CD14-positive monocyte (primary cell): Measurements from ENCODE around the gene KIDINS220. TPM values are rescaled to one million over a fixed set of nuclear protein-coding genes. Genes with fewer than 3 reads are reported as not detected.

Experiments used
- DNase-seq, 3 donors: peaks; one replicate each; pipeline ENCODE4 v3.0.0-alpha.2; 2011 to 2022
- H2AFZ ChIP-seq: 2 replicates; pipeline ENCODE4 v1.6.0; 2012; ENCODE audit warnings: mild to moderate bottlenecking, low read depth, low read length, inconsistent platforms; ENCODE audit not compliant: insufficient read depth, poor library complexity, severe bottlenecking
- H3K27ac ChIP-seq, 2 donors: 1 replicate in 1 of 2; 2 replicates in 1 of 2; pipeline ENCODE4 v1.5.1; 2012 to 2013; ENCODE audit warnings: low read length in 2 of 2, control low read depth in 1 of 2, inconsistent platforms in 1 of 2, low read depth in 1 of 2, mild to moderate bottlenecking in 1 of 2
- H3K27me3 ChIP-seq, 2 donors: one replicate each; pipeline versions ENCODE4 v1.6.0 to v1.6.1; 2011 to 2013; ENCODE audit warnings: low read length in 2 of 2; ENCODE audit not compliant: control insufficient read depth in 2 of 2, insufficient read depth in 2 of 2
- H3K36me3 ChIP-seq, 2 donors: replicated peaks in 1 of 2; 1 replicate in 1 of 2; 2 replicates in 1 of 2; pipeline versions ENCODE4 v1.5.1 to v1.6.1; 2012 to 2013; ENCODE audit warnings: low read length in 2 of 2, control low read depth in 1 of 2, inconsistent platforms in 1 of 2, mild to moderate bottlenecking in 1 of 2; ENCODE audit not compliant: insufficient read depth in 2 of 2, control insufficient read depth in 1 of 2
- H3K4me1 ChIP-seq, 2 donors: 1 replicate in 1 of 2; 2 replicates in 1 of 2; pipeline versions ENCODE4 v1.5.1 to v1.6.1; 2012 to 2013; ENCODE audit warnings: low read length in 2 of 2, control low read depth in 1 of 2, inconsistent platforms in 1 of 2, mild to moderate bottlenecking in 1 of 2, moderate library complexity in 1 of 2; ENCODE audit not compliant: insufficient read depth in 2 of 2, control insufficient read depth in 1 of 2
- H3K4me2 ChIP-seq: replicated peaks from 2 replicates; pipeline ENCODE3; 2012; ENCODE audit warnings: low read length, moderate library complexity, mild to moderate bottlenecking; ENCODE audit not compliant: poor library complexity, severe bottlenecking; ENCODE audit errors: extremely low read depth
- H3K4me3 ChIP-seq, 3 experiments: fragments of 200-600 bp in 1 of 3; sonication (generic) in 1 of 3; replicated peaks in 1 of 3; 1 replicate in 2 of 3; 2 replicates in 1 of 3; pipeline ENCODE4 v1.5.1; 2011 to 2013; ENCODE audit warnings: low read length in 3 of 3, mild to moderate bottlenecking in 3 of 3, control low read depth in 2 of 3, low read depth in 2 of 3, inconsistent platforms in 1 of 3, moderate library complexity in 1 of 3
- H3K79me2 ChIP-seq: 2 replicates; pipeline ENCODE4 v1.6.0; 2012; ENCODE audit warnings: mild to moderate bottlenecking, control low read depth, inconsistent platforms, low read length, moderate library complexity; ENCODE audit not compliant: insufficient read depth
- H3K9ac ChIP-seq: 2 replicates; pipeline ENCODE4 v1.6.0; 2017; ENCODE audit warnings: low read length, mild to moderate bottlenecking; ENCODE audit not compliant: insufficient read depth, poor library complexity, severe bottlenecking
- H3K9me3 ChIP-seq, 2 donors: replicated peaks in 1 of 2; 1 replicate in 1 of 2; 2 replicates in 1 of 2; pipeline versions ENCODE4 v1.5.1 to v1.6.1; 2012 to 2013; ENCODE audit warnings: low read length in 2 of 2, control low read depth in 1 of 2; ENCODE audit not compliant: control insufficient read depth in 1 of 2, insufficient read depth in 1 of 2
- H4K20me1 ChIP-seq: 2 replicates; pipeline ENCODE4 v1.6.0; 2012; ENCODE audit warnings: mild to moderate bottlenecking, low read length, control low read depth, moderate library complexity; ENCODE audit not compliant: insufficient read depth
- H3K27ac Mint-ChIP-seq, 7 donors: one replicate each; pipeline ENCODE4 v1.8.0; 2020; ENCODE audit warnings: mild to moderate bottlenecking in 7 of 7, mixed read lengths in 7 of 7, moderate library complexity in 6 of 7, inconsistent platforms in 2 of 7
- H3K27me3 Mint-ChIP-seq, 3 donors: one replicate each; pipeline ENCODE4 v1.8.0; 2021 to 2022; ENCODE audit warnings: low read depth in 3 of 3, mild to moderate bottlenecking in 3 of 3, mixed read lengths in 3 of 3, moderate library complexity in 3 of 3, inconsistent platforms in 1 of 3
- H3K36me3 Mint-ChIP-seq, 2 donors: one replicate each; pipeline ENCODE4 v1.8.0; 2020; ENCODE audit warnings: mixed read lengths in 2 of 2, inconsistent platforms in 1 of 2, mild to moderate bottlenecking in 1 of 2
- H3K4me1 Mint-ChIP-seq: one replicate; pipeline ENCODE4 v1.8.0; 2020; ENCODE audit warnings: mild to moderate bottlenecking, mixed read lengths
- H3K4me3 Mint-ChIP-seq, 2 donors: one replicate each; pipeline ENCODE4 v1.8.0; 2020; ENCODE audit warnings: mild to moderate bottlenecking in 2 of 2, mixed read lengths in 2 of 2, moderate library complexity in 1 of 2
- H3K9me3 Mint-ChIP-seq, 7 donors: one replicate each; pipeline ENCODE4 v1.8.0; 2020 to 2022; ENCODE audit warnings: mixed read lengths in 7 of 7, mild to moderate bottlenecking in 6 of 7, moderate library complexity in 6 of 7, inconsistent platforms in 2 of 7
- WGBS: methylation state at CpG from one replicate; pipeline ENCODE4 v1.1.5; 2013; ENCODE audit warnings: missing lambda C conversion rate; ENCODE audit not compliant: insufficient coverage; 5-methylcytosine and 5-hydroxymethylcytosine counted together
- intact Hi-C, 2 donors: fragments of 100-400 bp; cut with micrococcal nuclease; formaldehyde crosslinking; loops; one replicate each; pipeline versions ENCODE4 v1.15.0 to v1.15.1; 2023
- polyA plus RNA-seq, 3 donors: library from polyadenylated mRNA; depleted of rRNA in 1 of 3; unstranded in 2 of 3; stranded (reverse) in 1 of 3; fragments of 300-500 nt in 2 of 3; fragments of >200 nt in 1 of 3; fragmentation: Illumina TruSeq in 2 of 3; gene quantifications; 1 replicate in 2 of 3; 2 replicates in 1 of 3; pipeline ENCODE4 v1.2.3, GENCODE V29; 2012 to 2021
- TF ChIP-seq, protein P1 (sequence below): fragments of 200-600 bp; IDR thresholded peaks from one replicate; pipeline ENCODE4 v1.8.0; 2022; ENCODE audit warnings: antibody characterized with exemption, mild to moderate bottlenecking

KIDINS220 gene
- polyA plus RNA-seq, 3 donors = 12.1 to 26.7 (median 26.3) TPM

DNA sequence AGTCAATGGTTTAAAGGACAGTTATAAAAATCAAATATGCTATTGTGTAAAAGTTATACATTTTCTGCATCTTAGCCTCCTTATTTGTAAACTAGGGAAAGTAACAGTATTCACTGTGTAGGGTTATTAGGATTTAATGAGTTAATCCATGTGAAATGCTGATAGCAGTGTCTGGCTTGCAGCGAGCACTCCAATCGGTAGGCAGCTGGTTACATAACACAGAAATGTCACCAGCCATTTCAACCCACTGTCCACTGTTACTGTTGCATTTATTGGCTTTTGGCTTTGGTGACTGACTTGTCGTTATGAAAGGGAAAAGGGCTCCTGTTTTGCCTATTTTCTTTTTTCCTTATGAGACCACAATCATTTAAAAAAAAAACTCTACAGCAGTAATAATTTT is 116.7 kb downstream of the KIDINS220 start:
- no peak overlapping the region for H3K4me2 ChIP-seq
- intact Hi-C loops = no loop called here
- H3K27ac ChIP-seq = no peak overlapping the region
- H3K36me3 Mint-ChIP-seq = peaks cover 3 to 4% of the 10 kb centered on the region in 2 donors
- H3K27me3 ChIP-seq = no peaks in the 10 kb centered on the region
- no peak overlapping the region for H3K4me3 Mint-ChIP-seq
- no peak overlapping the region for H3K4me3 ChIP-seq
- H3K27me3 Mint-ChIP-seq = no peaks in the 10 kb centered on the region
- H2AFZ ChIP-seq = no peak overlapping the region
- no peaks in the 10 kb centered on the region for H3K79me2 ChIP-seq
- H3K9me3 ChIP-seq = peaks cover 8 to 9% of the 10 kb centered on the region in 2 donors
- no peaks in the 10 kb centered on the region for H4K20me1 ChIP-seq
- H3K4me1 Mint-ChIP-seq = no peaks in the 10 kb centered on the region
- WGBS = no CpG with 5 or more reads among the region's 3 CpGs
- peaks cover 5 to 15% (median 7%) of the 10 kb centered on the region in 7 donors for H3K9me3 Mint-ChIP-seq
- no peak for DNase-seq
- TF ChIP-seq, protein P1, sequence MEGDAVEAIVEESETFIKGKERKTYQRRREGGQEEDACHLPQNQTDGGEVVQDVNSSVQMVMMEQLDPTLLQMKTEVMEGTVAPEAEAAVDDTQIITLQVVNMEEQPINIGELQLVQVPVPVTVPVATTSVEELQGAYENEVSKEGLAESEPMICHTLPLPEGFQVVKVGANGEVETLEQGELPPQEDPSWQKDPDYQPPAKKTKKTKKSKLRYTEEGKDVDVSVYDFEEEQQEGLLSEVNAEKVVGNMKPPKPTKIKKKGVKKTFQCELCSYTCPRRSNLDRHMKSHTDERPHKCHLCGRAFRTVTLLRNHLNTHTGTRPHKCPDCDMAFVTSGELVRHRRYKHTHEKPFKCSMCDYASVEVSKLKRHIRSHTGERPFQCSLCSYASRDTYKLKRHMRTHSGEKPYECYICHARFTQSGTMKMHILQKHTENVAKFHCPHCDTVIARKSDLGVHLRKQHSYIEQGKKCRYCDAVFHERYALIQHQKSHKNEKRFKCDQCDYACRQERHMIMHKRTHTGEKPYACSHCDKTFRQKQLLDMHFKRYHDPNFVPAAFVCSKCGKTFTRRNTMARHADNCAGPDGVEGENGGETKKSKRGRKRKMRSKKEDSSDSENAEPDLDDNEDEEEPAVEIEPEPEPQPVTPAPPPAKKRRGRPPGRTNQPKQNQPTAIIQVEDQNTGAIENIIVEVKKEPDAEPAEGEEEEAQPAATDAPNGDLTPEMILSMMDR = no peak
- H3K4me1 ChIP-seq = no peaks in the 10 kb centered on the region
- no peaks in the 10 kb centered on the region for H3K36me3 ChIP-seq
- no peak overlapping the region for H3K27ac Mint-ChIP-seq
- H3K9ac ChIP-seq = no peak overlapping the region

DNA sequence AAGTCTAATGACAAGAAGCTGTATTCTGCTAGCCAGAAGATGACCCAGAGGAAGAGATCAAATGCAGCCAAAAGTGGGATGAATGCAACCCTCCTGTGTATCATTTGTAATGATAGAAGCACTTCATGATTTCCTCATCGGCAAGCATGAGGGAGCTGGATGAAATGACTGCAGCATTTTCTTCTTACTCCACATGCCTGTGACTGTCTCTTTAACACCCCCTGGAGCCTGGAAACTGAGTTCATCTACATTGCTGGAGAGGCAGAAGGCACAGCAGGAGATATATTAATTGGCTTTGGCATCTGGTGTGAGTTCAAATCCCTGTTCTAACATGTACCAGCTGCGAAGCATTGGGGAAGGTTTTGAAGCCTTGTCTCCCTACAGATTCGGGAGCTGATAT is 117.9 kb downstream of the KIDINS220 start:
- H3K4me2 ChIP-seq = no peak overlapping the region
- H3K4me3 ChIP-seq = no peak overlapping the region
- no peak overlapping the region for H3K4me3 Mint-ChIP-seq

More for the DNA sequence above, 117.9 kb downstream of the KIDINS220 start:
- no peaks in the 10 kb centered on the region for H3K4me1 ChIP-seq
- no peaks in the 10 kb centered on the region for H3K36me3 ChIP-seq
- no peak overlapping the region for H2AFZ ChIP-seq
- TF ChIP-seq, protein P1 = no peak
- H3K9me3 ChIP-seq = peaks cover 13 to 17% of the 10 kb centered on the region in 2 donors
- H3K27ac Mint-ChIP-seq = no peak overlapping the region
- H3K4me1 Mint-ChIP-seq = no peaks in the 10 kb centered on the region
- no peaks in the 10 kb centered on the region for H3K27me3 ChIP-seq
- no peak overlapping the region for H3K27ac ChIP-seq
- no CpG with 5 or more reads among the region's 3 CpGs for WGBS
- no peak overlapping the region for H3K9ac ChIP-seq
- intact Hi-C loops = no loop called here
- no peaks in the 10 kb centered on the region for H3K79me2 ChIP-seq
- DNase-seq = no peak
- peaks cover 7 to 23% (median 13%) of the 10 kb centered on the region in 7 donors for H3K9me3 Mint-ChIP-seq
- H4K20me1 ChIP-seq = no peaks in the 10 kb centered on the region
- no peaks in the 10 kb centered on the region for H3K27me3 Mint-ChIP-seq
- H3K36me3 Mint-ChIP-seq = no peaks in the 10 kb centered on the region
